ENCODE data around the gene CER1. TPM values are rescaled to one million over a fixed set of nuclear protein-coding genes. Genes with fewer than 3 reads are reported as not detected.

CER1 gene
- total and polyA plus RNA-seq, 12 donors = 0.30 to 0.35 TPM; not detected in 10

DNA sequence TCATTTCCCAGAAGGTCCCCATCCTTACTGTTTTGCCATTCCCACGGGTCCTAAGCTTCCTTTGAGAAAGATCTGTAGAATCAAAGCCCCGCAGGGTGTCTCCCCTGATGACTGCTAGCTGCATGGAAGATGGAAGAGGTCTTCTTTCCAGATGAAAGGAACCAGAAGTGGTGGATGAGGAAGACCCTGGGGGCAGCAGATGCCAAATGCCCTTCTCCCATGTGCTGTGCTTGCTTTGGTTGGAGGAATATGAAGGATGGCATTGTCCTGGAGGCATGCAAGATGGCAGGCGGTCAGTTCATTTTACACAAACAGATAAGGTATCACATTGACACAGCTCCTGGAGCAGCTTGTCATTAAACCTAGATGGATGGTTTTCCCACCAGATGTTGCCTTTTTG is 25.8 kb upstream of the CER1 start:
- intact Hi-C loops (cut with DNase I) = no loop called here
- Histone ChIP-seq H3K4me3 (no peak overlapping the region), H3K27me3 (no peaks in the 10 kb centered on the region), H3K36me3 (peaks cover 0 to 14% (median 0%) of the 10 kb centered on the region in 9 donors), H3K27ac (no peak overlapping the region), H3K9me3 (no peaks in the 10 kb centered on the region), H3K4me1 (peaks cover 0 to 8% (median 0%) of the 10 kb centered on the region in 9 donors)
- DNase-seq (no peak), ATAC-seq (no peak)
- TF ChIP-seq, protein P1, sequence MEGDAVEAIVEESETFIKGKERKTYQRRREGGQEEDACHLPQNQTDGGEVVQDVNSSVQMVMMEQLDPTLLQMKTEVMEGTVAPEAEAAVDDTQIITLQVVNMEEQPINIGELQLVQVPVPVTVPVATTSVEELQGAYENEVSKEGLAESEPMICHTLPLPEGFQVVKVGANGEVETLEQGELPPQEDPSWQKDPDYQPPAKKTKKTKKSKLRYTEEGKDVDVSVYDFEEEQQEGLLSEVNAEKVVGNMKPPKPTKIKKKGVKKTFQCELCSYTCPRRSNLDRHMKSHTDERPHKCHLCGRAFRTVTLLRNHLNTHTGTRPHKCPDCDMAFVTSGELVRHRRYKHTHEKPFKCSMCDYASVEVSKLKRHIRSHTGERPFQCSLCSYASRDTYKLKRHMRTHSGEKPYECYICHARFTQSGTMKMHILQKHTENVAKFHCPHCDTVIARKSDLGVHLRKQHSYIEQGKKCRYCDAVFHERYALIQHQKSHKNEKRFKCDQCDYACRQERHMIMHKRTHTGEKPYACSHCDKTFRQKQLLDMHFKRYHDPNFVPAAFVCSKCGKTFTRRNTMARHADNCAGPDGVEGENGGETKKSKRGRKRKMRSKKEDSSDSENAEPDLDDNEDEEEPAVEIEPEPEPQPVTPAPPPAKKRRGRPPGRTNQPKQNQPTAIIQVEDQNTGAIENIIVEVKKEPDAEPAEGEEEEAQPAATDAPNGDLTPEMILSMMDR (IDR thresholded peaks at IDR 0.05) = no peak
- 91 to 95% methylated on average over 3 of the region's 3 CpGs for WGBS, 2 donors

- ATAC-seq (no peak), DNase-seq (no peak)
- Histone ChIP-seq H3K4me3 (no peak overlapping the region), H3K4me1 (peaks cover 0 to 8% (median 0%) of the 10 kb centered on the region in 9 donors), H3K27me3 (no peaks in the 10 kb centered on the region), H3K36me3 (peaks cover 0 to 17% (median 0%) of the 10 kb centered on the region in 9 donors), H3K9me3 (no peaks in the 10 kb centered on the region), H3K27ac (no peak overlapping the region)
- intact Hi-C loops (cut with DNase I) = no loop called here
- TF ChIP-seq, protein P1 (IDR thresholded peaks at IDR 0.05) = no peak
Measured at GRCh38 chr9:14747111-14747510, 24.6 kb upstream of the CER1 start.

DNA sequence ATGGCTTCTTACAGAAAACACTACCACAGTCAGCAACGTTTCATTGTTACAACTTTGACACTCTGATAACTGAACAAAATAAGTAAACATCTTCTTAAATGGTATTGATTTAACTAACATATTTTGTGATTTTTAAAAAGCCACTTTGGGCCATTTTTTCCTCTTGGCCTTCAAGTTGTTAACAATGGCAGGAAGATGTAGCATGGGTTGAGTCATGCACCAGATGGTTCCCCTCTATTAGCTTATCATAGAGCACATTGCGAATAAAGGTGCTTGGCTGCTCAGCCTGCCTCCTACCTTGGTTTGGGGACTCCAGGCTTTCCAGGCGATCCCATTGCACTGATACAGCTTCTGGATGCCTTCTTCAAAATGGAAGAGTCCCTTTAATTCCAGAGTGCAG is 24.1 kb upstream of the CER1 start:
- ATAC-seq = no peak
- Histone ChIP-seq H3K36me3 (peaks cover 0 to 17% (median 0%) of the 10 kb centered on the region in 9 donors), H3K4me1 (peaks cover 0 to 8% (median 0%) of the 10 kb centered on the region in 9 donors), H3K9me3 (no peaks in the 10 kb centered on the region), H3K4me3 (no peak overlapping the region), H3K27ac (no peak overlapping the region), H3K27me3 (no peaks in the 10 kb centered on the region)
- intact Hi-C loops (cut with DNase I) = no loop called here
- no peak for DNase-seq
- TF ChIP-seq, protein P1 (IDR thresholded peaks at IDR 0.05) = no peak
- WGBS, 2 donors = 70 to 75% methylated on average over 3 of the region's 3 CpGs

DNA sequence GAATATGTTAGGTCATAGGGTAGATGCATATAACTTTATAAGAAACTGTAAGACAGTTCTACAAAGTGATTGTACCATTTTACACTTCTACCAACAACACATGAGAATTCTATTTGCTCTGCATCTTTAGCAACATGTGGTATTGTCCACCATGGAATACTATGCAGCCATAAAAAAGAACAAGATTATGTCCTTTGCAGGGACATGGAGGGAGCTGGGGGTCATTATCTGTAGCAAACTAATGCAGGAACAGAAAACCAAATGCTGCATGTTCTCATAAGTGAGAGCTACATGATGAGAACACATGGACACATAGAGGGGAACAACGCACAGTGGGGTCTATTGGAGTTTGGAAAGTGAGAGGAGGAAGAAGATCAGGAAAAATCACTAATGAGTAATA is 22.2 kb upstream of the CER1 start:
- Histone ChIP-seq H3K36me3 (peaks cover 0 to 17% (median 0%) of the 10 kb centered on the region in 9 donors), H3K4me3 (no peak overlapping the region), H3K27me3 (no peaks in the 10 kb centered on the region), H3K9me3 (no peaks in the 10 kb centered on the region), H3K27ac (no peak overlapping the region), H3K4me1 (peaks cover 0 to 3% (median 0%) of the 10 kb centered on the region in 9 donors)
- ATAC-seq (no peak), DNase-seq (no peak)
- TF ChIP-seq, protein P1 (IDR thresholded peaks at IDR 0.05) = no peak
- intact Hi-C loops (cut with DNase I) = no loop called here
- 98 to 100% methylated on average over 1 of the region's 1 CpG for WGBS, 2 donors

Data from heart right ventricle (tissue), 16 donors.